ENCODE data around the gene S100A8. TPM values are rescaled to one million over a fixed set of nuclear protein-coding genes. Genes with fewer than 3 reads are reported as not detected.

S100A8 gene
- total RNA-seq, 1 donor from 2014 or later: not detected

- TF ChIP-seq CTCF (conservative IDR thresholded peaks at IDR 0.05; ENCODE audit: low read depth, low read length): no peak
- DNase-seq (ENCODE audit: low read depth): no peak
Observed at GRCh38 chr1:153362187-153362775, 28.6 kb downstream of the S100A8 start.

GRCh38 chr1:153361480-153362109 lies 29.3 kb downstream of the S100A8 start:
- TF ChIP-seq CTCF (conservative IDR thresholded peaks at IDR 0.05; ENCODE audit: low read depth, low read length): no peak
- no peak for DNase-seq (ENCODE audit: low read depth)
- no peak overlapping the region for H3K4me3 ChIP-seq (ENCODE audit: low read depth, low read length)

More at GRCh38 chr1:153362187-153362775, 28.6 kb downstream of the S100A8 start:
- no peak overlapping the region for H3K4me3 ChIP-seq (ENCODE audit: low read depth, low read length)

GRCh38 chr1:153360592-153361479 lies 30.0 kb downstream of the S100A8 start:
- no peak for DNase-seq (ENCODE audit: low read depth)
- no peak overlapping the region for H3K4me3 ChIP-seq (ENCODE audit: low read depth, low read length)
- no peak for TF ChIP-seq CTCF (conservative IDR thresholded peaks at IDR 0.05; ENCODE audit: low read depth, low read length)

GRCh38 chr1:153360190-153360589 lies 30.7 kb downstream of the S100A8 start:
- H3K4me3 ChIP-seq (ENCODE audit: low read depth, low read length): no peak overlapping the region
- DNase-seq (ENCODE audit: low read depth): no peak

GRCh38 chr1:153359241-153359640 lies 31.6 kb downstream of the S100A8 start:
- no peak for DNase-seq (ENCODE audit: low read depth)
- H3K4me3 ChIP-seq (ENCODE audit: low read depth, low read length): no peak overlapping the region
- no peak for TF ChIP-seq CTCF (conservative IDR thresholded peaks at IDR 0.05; ENCODE audit: low read depth, low read length)

More at GRCh38 chr1:153360190-153360589, 30.7 kb downstream of the S100A8 start:
- TF ChIP-seq CTCF (conservative IDR thresholded peaks at IDR 0.05; ENCODE audit: low read depth, low read length): no peak

GRCh38 chr1:153358691-153358975 lies 32.2 kb downstream of the S100A8 start:
- DNase-seq (ENCODE audit: low read depth): no peak
- H3K4me3 ChIP-seq (ENCODE audit: low read depth, low read length): no peak overlapping the region
- TF ChIP-seq CTCF (conservative IDR thresholded peaks at IDR 0.05; ENCODE audit: low read depth, low read length): no peak
